ENCODE measurements around the gene MAPK13.
A peak's percentile ranks its signal among the peaks of the same experiment; 100 is the strongest.
"Not testable (repeated sequence)": the region's sequence is repeated elsewhere in the genome, so short reads cannot be mapped to it uniquely, and the experiment has no call there.

MAPK13 gene

DNA sequence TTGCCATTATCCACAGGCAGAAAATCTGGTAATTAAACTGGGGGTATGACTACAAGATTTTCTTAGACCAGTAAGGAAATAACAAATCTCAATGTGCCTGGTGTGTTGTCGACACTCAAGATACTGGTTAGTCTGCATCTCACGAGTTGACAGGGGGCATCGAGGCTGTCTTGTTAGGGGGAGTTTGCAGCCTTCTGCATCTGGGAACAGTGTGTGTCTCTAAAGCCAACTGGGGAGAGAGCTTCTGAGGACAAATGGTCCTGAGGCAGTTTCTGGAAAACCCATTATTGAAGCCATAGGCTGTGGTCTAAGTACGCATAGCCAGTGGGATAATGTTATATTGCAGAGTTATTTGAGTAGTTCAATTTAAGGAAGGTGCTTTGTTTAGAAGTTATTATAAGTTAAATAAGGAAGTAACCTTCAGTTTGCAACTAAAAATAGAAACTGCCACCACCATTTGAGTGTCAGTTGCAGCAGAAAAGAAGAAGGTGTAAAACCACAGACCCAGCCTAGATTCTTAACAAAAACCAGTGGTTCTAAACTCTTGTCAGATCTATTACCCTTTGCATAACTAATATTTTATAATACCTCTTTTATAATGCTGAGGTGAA lies 15.4 kb upstream of the MAPK13 start:
- no peak for DNase-seq (ENCODE audit: low read depth in 2 of 3, low spot score in 2 of 3)

- DNase-seq (ENCODE audit: low read depth in 2 of 3, low spot score in 2 of 3) = no peak
Measured at GRCh38 chr6:36115412-36115811, 14.9 kb upstream of the MAPK13 start.

DNA sequence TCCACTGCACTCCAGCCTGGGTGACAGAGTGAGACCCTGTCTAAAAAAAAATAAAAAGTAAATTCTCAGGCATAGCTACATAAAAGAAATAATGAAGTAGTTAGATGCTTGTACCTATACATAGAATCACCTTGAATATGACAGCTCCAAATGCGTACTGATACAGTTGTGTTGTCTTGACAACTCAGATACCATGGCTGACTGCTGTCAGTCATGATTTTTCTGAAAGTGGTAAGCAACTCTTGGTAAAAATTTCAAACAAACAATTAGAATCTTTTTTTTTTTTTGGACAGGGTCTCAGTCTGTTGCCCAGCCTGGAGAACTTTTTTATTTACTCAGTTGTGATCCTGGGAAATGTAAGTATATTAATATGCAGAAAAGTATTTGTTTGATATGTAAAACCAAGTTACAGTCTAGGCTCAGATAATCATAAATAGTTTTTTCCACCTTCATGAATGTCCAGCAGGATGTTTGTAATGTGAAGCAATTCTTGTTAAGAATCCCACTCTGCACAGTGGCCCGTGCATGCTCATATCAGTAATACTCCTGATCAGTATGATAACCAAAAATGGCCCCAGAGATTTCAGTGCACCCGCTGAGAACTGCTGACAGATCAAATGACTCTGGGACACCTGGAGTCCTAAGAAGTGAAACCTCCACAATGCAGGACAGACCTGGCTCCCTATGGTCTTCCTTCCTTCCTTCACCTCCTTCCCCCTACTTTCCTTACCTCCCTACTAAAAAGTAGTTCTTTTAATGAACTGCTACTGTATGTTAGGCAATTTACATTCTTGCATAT lies 14.0 kb upstream of the MAPK13 start:
- DNase-seq (ENCODE audit: low read depth in 2 of 3, low spot score in 2 of 3) = no peak

- no peak for DNase-seq (ENCODE audit: low read depth in 2 of 3, low spot score in 2 of 3)
Measured at GRCh38 chr6:36116943-36117342, 13.4 kb upstream of the MAPK13 start.

DNA sequence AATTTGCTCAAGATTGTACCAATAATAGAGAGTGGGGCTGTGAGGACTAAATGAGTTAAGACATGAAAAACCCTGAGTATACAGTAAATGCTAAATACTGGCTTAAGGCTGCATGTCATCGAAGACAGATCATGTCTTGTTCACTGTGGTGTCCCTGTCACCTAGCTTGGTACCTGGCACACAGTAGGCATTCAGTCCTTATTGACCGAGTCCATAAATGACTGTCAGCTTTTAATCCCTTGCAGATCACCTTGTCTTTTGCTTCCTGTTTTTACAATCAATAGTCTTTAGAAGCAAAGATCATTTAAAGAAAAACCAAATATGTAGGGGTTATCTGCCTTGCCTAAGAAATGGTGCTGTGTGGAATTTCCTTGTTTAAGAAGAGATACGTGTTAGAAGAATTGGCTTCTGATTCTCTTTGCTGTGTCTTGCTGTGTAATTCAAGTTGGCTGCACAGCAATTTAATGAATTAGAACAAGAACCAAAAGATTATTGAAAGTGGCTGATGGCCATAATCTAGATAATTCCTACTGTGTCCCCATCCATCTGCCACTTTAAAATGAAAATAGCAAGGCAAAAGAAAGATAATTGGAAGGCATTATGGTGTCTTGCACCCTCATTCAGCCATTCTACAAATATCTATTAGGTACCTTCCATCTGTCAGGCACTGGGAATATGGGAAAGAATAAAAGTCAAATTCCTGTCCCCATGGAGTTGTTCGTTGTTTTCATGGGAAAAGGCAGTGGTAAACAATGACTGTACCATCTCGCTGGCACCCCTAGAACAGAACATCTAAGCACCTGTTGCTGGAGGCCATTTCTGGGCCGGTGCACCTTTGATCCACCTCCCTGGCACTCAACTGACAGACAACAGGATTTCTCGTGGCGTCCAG lies 12.4 kb upstream of the MAPK13 start:
- no peak for DNase-seq (ENCODE audit: low read depth in 2 of 3, low spot score in 2 of 3)

DNA sequence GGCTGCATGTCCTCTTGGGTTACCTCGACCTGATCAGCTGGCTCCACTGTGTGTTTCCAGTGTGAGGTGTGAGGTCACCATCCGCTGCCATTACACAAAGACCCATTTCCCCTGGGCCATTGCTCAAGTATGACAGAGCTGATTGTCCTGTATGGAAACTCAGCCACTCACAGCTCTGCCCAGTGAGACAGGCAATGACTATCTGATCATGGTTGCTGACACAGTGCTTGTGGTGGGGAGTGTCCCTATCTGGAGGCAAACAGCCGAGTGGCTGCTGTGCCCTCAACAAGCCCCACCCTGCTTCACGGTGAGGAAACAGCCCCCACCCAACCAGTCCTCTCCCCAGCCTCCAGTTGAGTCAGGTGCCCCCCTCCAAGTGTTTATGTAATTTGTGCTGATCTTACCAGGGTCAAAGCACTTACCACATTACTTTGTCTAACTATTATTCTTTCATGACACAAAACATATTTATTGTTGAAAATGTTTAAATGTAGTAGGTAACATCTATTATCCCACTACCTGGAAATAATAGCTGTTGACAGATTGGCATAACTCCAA lies 11.7 kb upstream of the MAPK13 start:
- peak in 2 of 3 experiments; percentile 37 to 46 for DNase-seq (ENCODE audit: low read depth in 2 of 3, low spot score in 2 of 3)

DNA sequence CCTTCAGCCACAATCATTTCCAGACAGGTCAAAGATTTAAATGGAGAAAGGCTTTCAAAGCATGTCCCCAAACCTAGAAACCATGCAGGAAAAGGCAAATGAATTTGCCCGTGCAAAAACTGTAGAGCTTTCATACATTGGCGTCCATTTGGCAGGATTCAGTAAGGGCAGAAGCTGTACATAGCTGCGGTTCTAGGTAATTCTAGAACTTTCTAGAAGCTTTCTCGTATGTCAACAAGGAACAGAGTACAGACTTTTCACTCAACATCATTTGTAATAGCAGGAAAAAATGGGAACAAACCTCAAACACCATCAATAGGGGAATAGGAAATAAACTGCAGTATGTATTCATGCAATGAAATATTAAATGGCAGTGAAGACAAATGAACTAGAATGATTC lies 11.1 kb upstream of the MAPK13 start:
- DNase-seq (ENCODE audit: low read depth in 2 of 3, low spot score in 2 of 3) = no peak

GRCh38 chr6:36120018-36120417 lies 10.3 kb upstream of the MAPK13 start:
- no peak for DNase-seq (ENCODE audit: low read depth in 2 of 3, low spot score in 2 of 3)

- DNase-seq (ENCODE audit: low read depth in 2 of 3, low spot score in 2 of 3) = peak in 2 of 3 experiments; percentile 33 to 49
Measured at GRCh38 chr6:36120539-36120938, 9.8 kb upstream of the MAPK13 start.

GRCh38 chr6:36120979-36121786 lies 9.1 kb upstream of the MAPK13 start:
- DNase-seq (ENCODE audit: low read depth in 2 of 3, low spot score in 2 of 3) = peak in 1 of 3 experiments; percentile 30

- DNase-seq (ENCODE audit: low read depth in 2 of 3, low spot score in 2 of 3) = no peak
Measured at GRCh38 chr6:36121787-36122494, 8.4 kb upstream of the MAPK13 start.

- no peak for DNase-seq (ENCODE audit: low read depth in 2 of 3, low spot score in 2 of 3)
Measured at GRCh38 chr6:36122495-36123269, 7.6 kb upstream of the MAPK13 start.

DNA sequence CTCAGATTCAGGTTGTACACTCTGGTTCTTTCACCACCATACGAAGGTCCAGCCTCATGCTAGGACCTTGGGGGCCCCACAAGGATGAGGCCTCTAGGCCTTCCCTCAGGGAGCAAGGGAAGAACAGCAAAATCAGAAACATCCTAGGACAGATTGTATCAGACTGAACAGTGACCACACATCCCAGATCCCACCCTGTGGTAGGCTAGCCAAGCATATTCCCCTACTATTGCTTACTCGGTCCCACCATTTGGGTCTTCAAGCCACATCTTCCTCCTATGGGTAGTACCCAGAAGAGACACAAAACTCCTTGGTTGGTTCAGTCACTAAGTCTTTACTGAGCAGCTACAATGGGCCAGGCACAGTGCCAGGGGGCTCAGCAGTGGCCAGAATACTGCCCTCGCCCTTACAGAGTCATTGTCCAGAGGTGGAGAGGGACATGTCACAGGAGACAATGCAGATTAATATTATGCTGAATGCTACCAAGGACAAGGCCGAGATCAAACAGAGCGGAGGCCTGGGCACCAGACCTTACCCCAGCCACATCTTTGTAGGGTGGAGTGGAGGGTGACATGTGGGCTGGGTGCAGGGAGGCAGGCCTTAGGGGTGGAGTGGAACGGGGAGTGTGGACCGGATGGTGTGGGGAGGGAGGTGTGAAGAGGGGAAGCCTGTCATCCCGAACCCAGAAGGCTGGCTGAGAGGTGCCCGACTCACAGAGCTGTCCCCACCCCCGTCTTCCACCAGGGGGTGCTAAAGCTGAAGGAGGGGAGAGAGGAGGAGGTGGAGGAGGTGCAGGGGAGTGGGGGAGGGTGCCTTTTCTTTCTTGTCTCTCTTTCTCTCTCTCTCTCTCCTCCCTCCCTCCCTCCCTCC lies 6.8 kb upstream of the MAPK13 start:
- peak; percentile 64 to 80 (median 76) for DNase-seq (ENCODE audit: low read depth in 2 of 3, low spot score in 2 of 3)

- DNase-seq (ENCODE audit: low read depth in 2 of 3, low spot score in 2 of 3) = not testable (repeated sequence)
Measured at GRCh38 chr6:36124346-36124745, 6.0 kb upstream of the MAPK13 start.

- DNase-seq (ENCODE audit: low read depth in 2 of 3, low spot score in 2 of 3) = no peak
Measured at GRCh38 chr6:36124881-36125280, 5.4 kb upstream of the MAPK13 start.

- no peak for DNase-seq (ENCODE audit: low read depth in 2 of 3, low spot score in 2 of 3)
Measured at GRCh38 chr6:36125575-36125974, 4.7 kb upstream of the MAPK13 start.

DNA sequence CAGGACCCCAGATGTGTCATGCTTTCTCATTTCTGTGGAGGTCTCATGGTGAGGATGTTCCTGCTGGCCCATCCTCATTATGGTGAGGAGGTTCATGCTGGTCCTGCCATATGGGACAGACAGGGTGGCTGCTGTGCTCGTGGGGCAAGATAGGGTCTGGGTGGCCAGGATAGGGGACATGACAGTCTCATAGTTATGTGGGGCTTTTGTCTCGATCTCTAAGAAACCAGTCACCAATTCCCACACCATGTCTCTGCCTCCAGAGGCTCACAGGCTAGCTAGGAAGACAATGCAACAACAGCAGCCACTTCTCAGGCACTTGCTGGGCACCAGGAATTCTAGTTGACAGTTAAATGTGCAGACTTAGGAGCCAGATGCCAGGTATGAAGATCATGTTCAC lies 4.2 kb upstream of the MAPK13 start:
- no peak for DNase-seq (ENCODE audit: low read depth in 2 of 3, low spot score in 2 of 3)
